Measurements from ENCODE around the gene CLPSL2. TPM values are rescaled to one million over a fixed set of nuclear protein-coding genes. Genes with fewer than 3 reads are reported as not detected.

The CLPSL2 gene
- total RNA-seq, 1 donor from 2014 or later: not detected

DNA sequence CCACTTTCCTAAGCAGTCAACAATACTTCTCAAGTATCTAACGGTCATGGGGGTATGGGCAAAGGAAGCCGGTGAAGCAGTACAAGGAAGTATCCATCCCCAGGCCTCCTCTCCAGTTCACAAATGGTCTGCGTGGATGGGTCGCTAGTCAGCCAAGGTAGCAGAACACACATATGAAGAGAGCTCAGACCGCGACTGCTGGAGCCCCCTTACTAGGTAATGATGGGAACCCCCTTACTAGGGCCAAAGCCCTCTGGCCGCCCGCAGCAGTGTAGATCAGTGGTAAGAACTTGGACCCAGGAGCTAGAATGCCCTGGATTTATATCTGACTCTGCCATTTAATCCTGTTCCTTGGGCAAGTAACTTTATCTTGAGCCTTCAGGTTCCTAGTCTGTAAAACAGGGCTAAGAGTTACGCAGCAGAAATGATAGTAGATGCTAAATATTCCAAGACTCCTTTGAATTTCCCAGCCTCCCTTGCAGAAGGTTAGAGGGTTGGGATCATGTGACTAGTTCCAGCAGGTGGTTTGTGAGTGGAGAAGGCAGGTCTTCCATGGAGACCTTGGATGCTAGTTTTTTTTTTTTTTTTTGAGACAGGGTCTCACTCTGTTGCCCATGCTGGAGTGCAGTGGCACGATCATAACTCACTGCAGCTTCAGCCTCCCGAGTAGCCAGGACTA is 2.1 kb upstream of the CLPSL2 start:
- Mint-ChIP-seq H3K27ac (ENCODE audit: unreplicated experiment) (no peak overlapping the region), H3K27me3 (ENCODE audit: unreplicated experiment) (peaks cover 10% of the 10 kb centered on the region), H3K4me1 (ENCODE audit: unreplicated experiment) (no peaks in the 10 kb centered on the region), H3K36me3 (ENCODE audit: low read depth, unreplicated experiment) (no peaks in the 10 kb centered on the region), H3K9me3 (ENCODE audit: unreplicated experiment) (no peaks in the 10 kb centered on the region), H3K4me3 (ENCODE audit: unreplicated experiment) (no peak overlapping the region)
- no peak for DNase-seq (ENCODE audit: low spot score)
- TF ChIP-seq CTCF (IDR thresholded peaks at IDR 0.05; ENCODE audit: unreplicated experiment): no peak

DNA sequence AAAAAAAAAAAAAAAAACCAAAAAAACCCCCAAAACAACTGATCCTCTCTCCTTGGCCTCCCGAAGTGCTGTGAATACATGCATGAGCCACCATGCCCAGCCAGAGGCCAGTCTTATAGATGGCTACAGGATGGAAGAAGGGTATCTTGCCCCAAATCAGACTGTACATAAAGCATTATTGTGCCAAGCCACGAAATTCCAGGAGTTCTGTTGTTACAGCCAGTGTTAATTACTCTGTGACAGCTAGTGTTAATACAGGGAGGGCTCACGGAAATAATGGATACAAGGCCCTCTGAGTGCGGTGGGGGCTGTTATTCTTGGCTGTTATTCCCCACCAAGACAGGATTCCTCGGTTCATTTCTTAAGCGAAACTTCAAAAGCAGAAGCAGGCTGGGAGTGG is 1.4 kb upstream of the CLPSL2 start:
- Mint-ChIP-seq H3K9me3 (ENCODE audit: unreplicated experiment) (no peaks in the 10 kb centered on the region), H3K4me3 (ENCODE audit: unreplicated experiment) (no peak overlapping the region), H3K27me3 (ENCODE audit: unreplicated experiment) (peaks cover 10% of the 10 kb centered on the region), H3K36me3 (ENCODE audit: low read depth, unreplicated experiment) (no peaks in the 10 kb centered on the region), H3K4me1 (ENCODE audit: unreplicated experiment) (no peaks in the 10 kb centered on the region), H3K27ac (ENCODE audit: unreplicated experiment) (no peak overlapping the region)
- TF ChIP-seq CTCF (IDR thresholded peaks at IDR 0.05; ENCODE audit: unreplicated experiment): no peak
- no peak for DNase-seq (ENCODE audit: low spot score)

- no peaks in the 10 kb centered on the region for H3K36me3 Mint-ChIP-seq (ENCODE audit: low read depth, unreplicated experiment)
Observed at GRCh38 chr6:35777356-35778102, 1.1 kb downstream of the CLPSL2 start.

GRCh38 chr6:35778437-35778836 is 2.0 kb downstream of the CLPSL2 start:
- Mint-ChIP-seq H3K27ac (ENCODE audit: unreplicated experiment) (no peak overlapping the region), H3K36me3 (ENCODE audit: low read depth, unreplicated experiment) (no peaks in the 10 kb centered on the region), H3K9me3 (ENCODE audit: unreplicated experiment) (no peaks in the 10 kb centered on the region), H3K27me3 (ENCODE audit: unreplicated experiment) (peaks cover 10% of the 10 kb centered on the region), H3K4me3 (ENCODE audit: unreplicated experiment) (no peak overlapping the region), H3K4me1 (ENCODE audit: unreplicated experiment) (no peaks in the 10 kb centered on the region)
- no peak for TF ChIP-seq CTCF (IDR thresholded peaks at IDR 0.05; ENCODE audit: unreplicated experiment)
- no peak for DNase-seq (ENCODE audit: low spot score)

More at GRCh38 chr6:35777356-35778102, 1.1 kb downstream of the CLPSL2 start:
- H3K4me1 Mint-ChIP-seq (ENCODE audit: unreplicated experiment): no peaks in the 10 kb centered on the region
- no peak for TF ChIP-seq CTCF (IDR thresholded peaks at IDR 0.05; ENCODE audit: unreplicated experiment)
- DNase-seq (ENCODE audit: low spot score): no peak
- no peak overlapping the region for H3K27ac Mint-ChIP-seq (ENCODE audit: unreplicated experiment)
- H3K27me3 Mint-ChIP-seq (ENCODE audit: unreplicated experiment): peaks cover 10% of the 10 kb centered on the region
- H3K9me3 Mint-ChIP-seq (ENCODE audit: unreplicated experiment): no peaks in the 10 kb centered on the region
- no peak overlapping the region for H3K4me3 Mint-ChIP-seq (ENCODE audit: unreplicated experiment)

DNA sequence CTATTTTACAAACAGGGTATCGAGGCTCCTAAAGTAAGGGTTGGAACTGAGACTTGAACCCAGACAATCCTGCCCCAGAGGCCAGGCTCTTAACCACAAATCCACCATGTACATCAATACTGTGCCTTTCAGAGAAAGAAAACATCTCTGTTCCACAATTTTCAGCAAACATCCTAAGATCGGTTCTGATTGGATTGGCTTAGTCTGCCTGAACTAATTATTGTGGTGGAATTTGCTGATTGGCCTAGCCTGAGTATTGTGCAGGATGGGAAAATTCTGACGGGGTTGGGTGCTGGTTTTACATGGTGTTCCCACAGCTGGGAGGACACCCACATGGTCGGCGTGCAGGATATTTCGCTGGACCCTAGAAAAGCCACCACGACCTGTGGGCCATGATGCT is 4.3 kb downstream of the CLPSL2 start, which contains the start of gene CLPSL1:
CLPSL1 (plus strand) TSS at position 301 of the 400 bp plus-strand sequence; CDS start at position 393, 92 bp downstream.
- Mint-ChIP-seq H3K27ac (ENCODE audit: unreplicated experiment) (no peak within 1 kb of the TSS), H3K9me3 (ENCODE audit: unreplicated experiment) (no peaks in the 10 kb centered on the region), H3K4me1 (ENCODE audit: unreplicated experiment) (no peaks in the 10 kb centered on the region), H3K36me3 (ENCODE audit: low read depth, unreplicated experiment) (no peaks in the 10 kb centered on the region), H3K4me3 (ENCODE audit: unreplicated experiment) (no peak within 1 kb of the TSS), H3K27me3 (ENCODE audit: unreplicated experiment) (peaks cover 10% of the 10 kb centered on the region)
- TF ChIP-seq CTCF (IDR thresholded peaks at IDR 0.05; ENCODE audit: unreplicated experiment): no peak
- DNase-seq (ENCODE audit: low spot score): no peak

All from endothelial cell (in vitro differentiated cells).